Measurements from ENCODE around the gene CD247. TPM values are rescaled to one million over a fixed set of nuclear protein-coding genes. Genes with fewer than 3 reads are reported as not detected.
A peak's percentile ranks its signal among the peaks of the same experiment; 100 is the strongest.

Gene CD247
- total and polyA plus RNA-seq, 2 of the 13 experiments (the other 11 are each of a cell fraction or from before 2014, with no cell fraction given) = 0.20 TPM; not detected in 1

GRCh38 chr1:167553136-167554027 lies 35.1 kb upstream of the CD247 start, which contains the start of gene CREG1 (continued):
- TF ChIP-seq RCOR2 (CRISPR knock-in tag; IDR thresholded peaks at IDR 0.05) (no peak), STAT5B (CRISPR knock-in tag; IDR thresholded peaks at IDR 0.05) (no peak), FOXC1 (CRISPR knock-in tag; IDR thresholded peaks at IDR 0.05; ENCODE audit: borderline replicate concordance) (no peak), CREB3 (CRISPR knock-in tag; IDR thresholded peaks at IDR 0.05) (peak; percentile 90), ARHGAP35 (CRISPR knock-in tag; IDR thresholded peaks at IDR 0.05; ENCODE audit: borderline replicate concordance) (no peak), NFRKB (IDR thresholded peaks at IDR 0.05) (no peak), SALL2 (CRISPR knock-in tag; IDR thresholded peaks at IDR 0.05) (peak; percentile 89), JUNB (CRISPR knock-in tag; IDR thresholded peaks at IDR 0.05; ENCODE audit: borderline replicate concordance) (no peak), YEATS2 (CRISPR knock-in tag; IDR thresholded peaks at IDR 0.05; ENCODE audit: borderline replicate concordance) (no peak), MED13 (CRISPR knock-in tag; IDR thresholded peaks at IDR 0.05) (no peak), HBP1 (CRISPR knock-in tag; IDR thresholded peaks at IDR 0.05; ENCODE audit: low read depth) (no peak), ZNF879 (CRISPR knock-in tag; IDR thresholded peaks at IDR 0.05) (no peak), RXRA (CRISPR knock-in tag; IDR thresholded peaks at IDR 0.05) (no peak), IRX3 (CRISPR knock-in tag; IDR thresholded peaks at IDR 0.05; ENCODE audit: borderline replicate concordance, low read depth) (0 out of 2 replicates have a peak, but pooled peaks have one; percentile 80), CENPX (CRISPR knock-in tag; IDR thresholded peaks at IDR 0.05) (no peak), MXI1 (IDR thresholded peaks at IDR 0.05; ENCODE audit: borderline replicate concordance, low read depth, low read length) (no peak; the same call in 2 of the 3 replicates), MAFF (IDR thresholded peaks at IDR 0.05; ENCODE audit: low read depth, low read length) (no peak), ONECUT2 (CRISPR knock-in tag; IDR thresholded peaks at IDR 0.05) (no peak), ZNF430 (CRISPR knock-in tag; IDR thresholded peaks at IDR 0.05) (no peak), FOXO1 (CRISPR knock-in tag; IDR thresholded peaks at IDR 0.05) (peak; percentile 8; the same call in 1 of the 2 replicates), KLF11 (CRISPR knock-in tag; IDR thresholded peaks at IDR 0.05) (no peak), GATA4 (IDR thresholded peaks at IDR 0.05; ENCODE audit: borderline replicate concordance, low read depth) (no peak), ARID5B (CRISPR knock-in tag; IDR thresholded peaks at IDR 0.05) (0 out of 2 replicates have a peak, but pooled peaks have one; percentile 13), ZNF740 (CRISPR knock-in tag; IDR thresholded peaks at IDR 0.05) (no peak), SPEN (CRISPR knock-in tag; IDR thresholded peaks at IDR 0.05; ENCODE audit: low read depth) (peak; percentile 34; the same call in 1 of the 2 replicates)
